HCT116 (cell line): ENCODE results near the gene CASZ1.

Experiments used
- CEBPB ChIP-seq: IDR thresholded peaks from 2 replicates; pipeline ENCODE4 v1.6.1; 2012; ENCODE audit warnings: low read depth
- EZH2 ChIP-seq: fragments of 200-600 bp; sonication (generic); IDR thresholded peaks from 2 replicates; pipeline ENCODE4 v1.6.1; 2017; ENCODE audit warnings: antibody characterized with exemption, mixed run types
- FOSL1 ChIP-seq: IDR thresholded peaks from 2 replicates; pipeline ENCODE4 v1.6.1; 2012; ENCODE audit warnings: low read depth
- MAX ChIP-seq: IDR thresholded peaks from 2 replicates; pipeline ENCODE4 v1.6.1; 2012
- POLR2AphosphoS5 ChIP-seq: IDR thresholded peaks from 2 replicates; pipeline ENCODE4 v1.6.1; 2011; ENCODE audit warnings: mild to moderate bottlenecking, low read depth, low read length, moderate library complexity
- RAD21 ChIP-seq: IDR thresholded peaks from 2 replicates; pipeline ENCODE4 v1.6.1; 2012; ENCODE audit warnings: low read depth, mild to moderate bottlenecking
- ZFX ChIP-seq: fragments of 450-650 bp; IDR thresholded peaks from 2 replicates; pipeline ENCODE4 v1.6.1; 2017
- TF ChIP-seq, protein P1 (sequence below), 3 experiments: fragments of 200-600 bp in 1 of 3; sonication (generic) in 1 of 3; IDR thresholded peaks in 2 of 3; conservative IDR thresholded peaks in 1 of 3; 2 replicates each; pipeline ENCODE4 v1.5.1; 2012 to 2017; ENCODE audit warnings: low read depth in 2 of 3, low read length in 2 of 3, antibody characterized with exemption in 1 of 3, borderline replicate concordance in 1 of 3, control low read depth in 1 of 3, mild to moderate bottlenecking in 1 of 3, mixed read lengths in 1 of 3, mixed run types in 1 of 3, moderate library complexity in 1 of 3; ENCODE audit not compliant: insufficient read depth in 1 of 3
- TF ChIP-seq, protein P2 (sequence below): IDR thresholded peaks from 2 replicates; pipeline ENCODE4 v1.6.1; 2012

DNA sequence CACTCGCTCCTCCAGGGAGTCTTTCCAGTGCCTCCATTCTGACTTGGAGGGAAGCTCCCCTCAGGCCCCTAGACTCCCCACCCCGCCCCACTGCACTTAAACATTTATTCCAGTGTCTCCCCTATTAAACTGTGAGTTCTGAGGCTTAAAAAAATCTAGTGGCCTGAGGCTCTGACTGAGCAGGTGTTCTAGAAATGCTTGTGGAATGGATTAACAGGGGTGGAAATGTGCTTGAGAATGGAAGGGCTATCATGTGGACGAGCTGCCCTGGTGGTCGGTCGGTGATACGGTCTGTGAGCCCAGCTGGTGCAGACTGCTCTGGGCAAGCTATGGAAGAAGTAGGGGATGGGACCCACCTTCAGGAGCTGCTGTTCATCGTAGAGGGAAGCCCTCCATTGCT, 191.5 kb downstream of the CASZ1 start:
- TF ChIP-seq EZH2 (no peak), POLR2AphosphoS5 (no peak), RAD21 (no peak), ZFX (no peak), MAX (no peak), CEBPB (no peak), FOSL1 (no peak)
- TF ChIP-seq, protein P1, sequence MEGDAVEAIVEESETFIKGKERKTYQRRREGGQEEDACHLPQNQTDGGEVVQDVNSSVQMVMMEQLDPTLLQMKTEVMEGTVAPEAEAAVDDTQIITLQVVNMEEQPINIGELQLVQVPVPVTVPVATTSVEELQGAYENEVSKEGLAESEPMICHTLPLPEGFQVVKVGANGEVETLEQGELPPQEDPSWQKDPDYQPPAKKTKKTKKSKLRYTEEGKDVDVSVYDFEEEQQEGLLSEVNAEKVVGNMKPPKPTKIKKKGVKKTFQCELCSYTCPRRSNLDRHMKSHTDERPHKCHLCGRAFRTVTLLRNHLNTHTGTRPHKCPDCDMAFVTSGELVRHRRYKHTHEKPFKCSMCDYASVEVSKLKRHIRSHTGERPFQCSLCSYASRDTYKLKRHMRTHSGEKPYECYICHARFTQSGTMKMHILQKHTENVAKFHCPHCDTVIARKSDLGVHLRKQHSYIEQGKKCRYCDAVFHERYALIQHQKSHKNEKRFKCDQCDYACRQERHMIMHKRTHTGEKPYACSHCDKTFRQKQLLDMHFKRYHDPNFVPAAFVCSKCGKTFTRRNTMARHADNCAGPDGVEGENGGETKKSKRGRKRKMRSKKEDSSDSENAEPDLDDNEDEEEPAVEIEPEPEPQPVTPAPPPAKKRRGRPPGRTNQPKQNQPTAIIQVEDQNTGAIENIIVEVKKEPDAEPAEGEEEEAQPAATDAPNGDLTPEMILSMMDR (IDR thresholded peaks at IDR 0.05 in 2 of 3, conservative IDR thresholded peaks at IDR 0.05 in 1 of 3; ENCODE audit: borderline replicate concordance in 1 of 3, insufficient read depth in 1 of 3, low read depth in 2 of 3, low read length in 2 of 3): no peak
- TF ChIP-seq, protein P2, sequence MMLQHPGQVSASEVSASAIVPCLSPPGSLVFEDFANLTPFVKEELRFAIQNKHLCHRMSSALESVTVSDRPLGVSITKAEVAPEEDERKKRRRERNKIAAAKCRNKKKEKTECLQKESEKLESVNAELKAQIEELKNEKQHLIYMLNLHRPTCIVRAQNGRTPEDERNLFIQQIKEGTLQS: no peak
